ENCODE data around the gene PIP4P1.

DNA sequence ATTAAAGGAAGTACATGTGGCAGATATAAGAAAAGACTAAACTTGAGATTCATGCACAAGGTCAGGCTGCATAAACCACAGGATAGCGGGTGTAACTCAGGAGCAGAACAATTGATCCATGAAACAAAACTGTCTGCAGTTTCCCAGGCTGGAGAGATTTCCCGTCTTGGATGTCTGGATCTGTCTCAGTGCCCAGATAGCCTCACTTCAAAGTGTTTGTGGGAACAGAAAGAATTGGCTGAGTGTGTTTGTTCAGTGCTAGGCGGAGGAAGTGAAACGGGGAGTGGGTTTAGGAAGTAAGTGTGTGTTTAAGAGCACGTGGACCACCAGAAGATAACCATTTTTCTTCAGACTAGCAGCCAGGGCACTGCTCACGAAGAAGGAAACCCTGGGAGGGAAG lies 42.7 kb upstream of the PIP4P1 start:
- no peak for TF ChIP-seq POLR2A (IDR thresholded peaks at IDR 0.05; ENCODE audit: low read length)
- no peak for TF ChIP-seq GATA1 (IDR thresholded peaks at IDR 0.05; ENCODE audit: low read depth, low read length)
